ENCODE measurements around the gene FMO4. TPM values are rescaled to one million over a fixed set of nuclear protein-coding genes. Genes with fewer than 3 reads are reported as not detected.
"Not testable (repeated sequence)": the region's sequence is repeated elsewhere in the genome, so short reads cannot be mapped to it uniquely, and the experiment has no call there.

Gene FMO4
- total RNA-seq, 1 experiment from 2014 or later: 0.32 TPM

DNA sequence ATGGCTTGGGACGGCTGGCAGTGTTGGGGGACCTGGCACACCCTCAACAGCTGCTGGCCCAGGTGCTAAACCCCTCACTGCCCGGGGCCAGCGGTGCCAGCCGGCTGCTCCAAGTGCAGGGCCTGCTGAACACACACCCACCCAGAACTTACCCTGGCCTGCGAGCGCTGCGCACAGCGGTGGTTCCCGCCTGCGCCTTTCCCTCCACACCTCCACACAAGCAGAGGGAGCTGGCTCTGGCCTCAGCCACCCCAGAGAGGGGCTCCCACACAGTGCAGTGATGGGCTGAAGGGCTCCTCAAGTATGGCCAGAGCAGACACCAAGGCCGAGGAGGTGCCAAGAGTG lies 67.9 kb downstream of the FMO4 start:
- DNase-seq (ENCODE audit: low read depth): no peak

DNA sequence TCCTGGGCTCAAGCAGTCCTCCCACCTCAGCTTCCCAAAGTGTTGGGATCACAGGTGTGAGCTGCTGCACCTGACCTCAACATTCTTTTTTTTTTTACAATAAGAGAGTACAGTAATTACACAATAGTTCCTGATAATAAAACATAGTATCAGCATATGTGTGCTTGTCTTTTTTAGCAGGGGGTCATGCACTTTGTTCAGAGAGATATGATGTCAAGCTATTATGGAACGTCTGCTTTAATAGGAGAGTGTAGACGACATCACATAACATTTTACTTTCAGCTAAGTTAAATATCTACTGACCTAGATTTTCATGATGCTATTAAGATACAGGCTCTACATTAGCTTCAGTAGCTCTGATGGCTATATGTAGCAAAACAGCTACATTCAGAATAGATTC lies 70.5 kb downstream of the FMO4 start:
- no peak for DNase-seq (ENCODE audit: low read depth)

DNA sequence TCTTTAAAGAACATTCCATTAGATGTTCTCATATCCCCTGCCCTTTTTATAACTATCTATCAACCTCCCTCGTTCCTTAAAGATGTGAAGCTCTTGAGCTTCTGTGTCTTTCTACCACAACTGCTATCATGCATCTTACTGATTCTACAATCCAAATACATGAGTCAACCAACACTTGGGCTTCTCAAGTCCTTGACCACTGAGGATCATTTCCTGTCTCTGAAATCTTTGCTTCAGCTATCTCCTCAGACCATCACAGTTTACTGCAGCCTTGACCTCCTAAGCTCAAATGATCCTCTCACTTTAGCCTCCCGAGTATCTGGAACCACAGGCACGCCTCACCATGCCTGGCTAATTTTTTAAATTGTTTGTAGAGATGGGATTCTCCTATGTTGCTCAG lies 75.2 kb downstream of the FMO4 start:
- DNase-seq (ENCODE audit: low read depth): peak; percentile 71

DNA sequence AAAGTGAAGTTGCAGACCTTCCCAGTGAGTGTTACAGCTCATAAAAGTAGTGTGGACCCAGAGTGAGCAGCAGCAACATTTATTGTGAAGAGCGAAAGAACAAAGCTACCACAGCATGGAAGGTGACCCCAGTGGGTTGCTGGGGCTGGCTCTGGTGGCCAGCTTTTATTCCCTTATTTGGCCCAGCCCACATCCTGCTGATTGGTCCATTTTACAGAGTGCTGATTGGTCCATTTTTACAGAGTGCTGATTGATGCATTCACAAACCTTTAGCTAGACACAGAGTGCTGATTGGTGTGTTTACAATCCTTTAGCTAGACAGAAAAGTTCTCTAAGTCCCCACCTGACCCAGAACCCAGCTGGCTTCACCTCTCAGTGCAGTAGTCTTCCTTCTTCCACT lies 76.8 kb downstream of the FMO4 start:
- not testable (repeated sequence) for DNase-seq (ENCODE audit: low read depth)

Small RNAs within 50 kb of the gene (small RNA-seq; reads per million reads assigned to genes)
- gene SRP14P4: not detected

Other genes starting within 250 kb of the FMO4 start
- gene FMO3, start 223.3 kb upstream of the FMO4 start, total RNA-seq (2014; rRNA removed; shearing (Covaris generic)): 0.10 TPM in 1 of 2 replicates, not detected in the other
- gene FMO2, start 128.9 kb upstream of the FMO4 start, total RNA-seq (2014; rRNA removed; shearing (Covaris generic)): not detected in 2 replicates
- gene FMO1, start 65.7 kb upstream of the FMO4 start, total RNA-seq (2014; rRNA removed; shearing (Covaris generic)): not detected in 2 replicates
- 46.7 and 56.4 TPM in 2 replicates for gene PRRC2C, start 171.3 kb downstream of the FMO4 start, total RNA-seq (2014; rRNA removed; shearing (Covaris generic))